Adipocyte (in vitro differentiated cells): Measurements from ENCODE around the gene LCN2.
"Not testable (repeated sequence)": the region's sequence is repeated elsewhere in the genome, so short reads cannot be mapped to it uniquely, and the experiment has no call there.

Experiments used
- DNase-seq: peaks from one replicate; pipeline ENCODE4 v3.0.0-alpha.2; 2015; ENCODE audit warnings: low read depth
- H3K27me3 ChIP-seq: replicated peaks from 2 replicates; pipeline ENCODE4 v1.7.0; 2013; ENCODE audit warnings: mild to moderate bottlenecking, low read length, moderate library complexity; ENCODE audit not compliant: control insufficient read depth, insufficient read depth
- H3K36me3 ChIP-seq: 2 replicates; pipeline ENCODE4 v1.7.0; 2013; ENCODE audit warnings: low read length, mild to moderate bottlenecking, moderate library complexity; ENCODE audit not compliant: control insufficient read depth, insufficient read depth, severe bottlenecking
- H3K4me1 ChIP-seq: 2 replicates; pipeline ENCODE4 v1.7.0; 2013; ENCODE audit warnings: mild to moderate bottlenecking, low read length, moderate library complexity; ENCODE audit not compliant: control insufficient read depth, insufficient read depth
- H3K4me3 ChIP-seq: 2 replicates; pipeline ENCODE4 v1.7.0; 2013; ENCODE audit warnings: mild to moderate bottlenecking, low read length, moderate library complexity
- H3K9ac ChIP-seq: 2 replicates; pipeline ENCODE4 v1.7.0; 2013; ENCODE audit warnings: mild to moderate bottlenecking, low read length, moderate library complexity
- H3K9me3 ChIP-seq: 2 replicates; pipeline ENCODE4 v1.7.0; 2013; ENCODE audit warnings: mild to moderate bottlenecking, low read length, moderate library complexity; ENCODE audit not compliant: control insufficient read depth

Gene LCN2

DNA sequence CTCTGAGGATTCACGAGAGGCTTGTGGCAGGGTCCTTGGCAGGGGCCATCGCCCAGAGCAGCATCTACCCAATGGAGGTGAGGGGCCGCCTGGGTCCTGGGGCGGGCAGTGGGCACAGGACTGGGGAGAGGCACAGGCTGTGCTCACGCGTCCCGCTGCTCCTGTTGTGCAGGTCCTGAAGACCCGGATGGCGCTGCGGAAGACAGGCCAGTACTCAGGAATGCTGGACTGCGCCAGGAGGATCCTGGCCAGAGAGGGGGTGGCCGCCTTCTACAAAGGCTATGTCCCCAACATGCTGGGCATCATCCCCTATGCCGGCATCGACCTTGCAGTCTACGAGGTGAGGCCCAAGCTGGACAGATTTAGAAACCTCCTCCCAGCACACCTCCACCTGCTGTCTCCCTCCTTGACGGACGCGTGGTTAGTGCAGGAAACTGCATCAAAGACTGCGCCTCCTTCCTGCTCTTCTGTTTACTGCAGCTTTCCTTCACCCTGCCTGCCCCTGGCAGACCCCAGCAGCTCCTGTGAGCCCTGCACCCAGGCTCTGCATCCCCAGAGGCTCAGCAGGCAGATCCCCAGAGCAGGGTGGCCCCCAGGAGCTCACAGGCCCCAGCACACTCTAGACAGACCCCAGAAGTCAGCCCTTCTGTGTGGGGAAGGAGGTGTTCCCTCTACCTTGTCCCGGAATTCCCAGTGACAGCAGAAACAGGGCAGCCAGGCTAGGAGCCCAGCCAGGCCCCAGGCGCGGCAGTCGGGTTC, 42.9 kb upstream of the LCN2 start:
- no peak for DNase-seq
- Histone ChIP-seq H3K36me3 (peaks cover 75% of the 10 kb centered on the region), H3K4me1 (peaks cover 7% of the 10 kb centered on the region)

DNA sequence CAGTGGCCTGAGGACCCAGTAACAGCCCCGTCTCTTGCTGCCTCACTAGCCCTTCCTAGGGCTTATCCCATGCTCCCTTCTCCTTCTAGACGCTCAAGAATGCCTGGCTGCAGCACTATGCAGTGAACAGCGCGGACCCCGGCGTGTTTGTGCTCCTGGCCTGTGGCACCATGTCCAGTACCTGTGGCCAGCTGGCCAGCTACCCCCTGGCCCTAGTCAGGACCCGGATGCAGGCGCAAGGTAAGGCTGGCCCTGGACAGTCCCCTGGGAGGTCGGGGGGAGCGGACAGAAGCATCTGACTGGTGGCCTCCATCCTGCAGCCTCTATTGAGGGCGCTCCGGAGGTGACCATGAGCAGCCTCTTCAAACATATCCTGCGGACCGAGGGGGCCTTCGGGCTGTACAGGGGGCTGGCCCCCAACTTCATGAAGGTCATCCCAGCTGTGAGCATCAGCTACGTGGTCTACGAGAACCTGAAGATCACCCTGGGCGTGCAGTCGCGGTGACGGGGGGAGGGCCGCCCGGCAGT, 42.2 kb upstream of the LCN2 start:
- Histone ChIP-seq H3K9ac (no peak overlapping the region), H3K36me3 (peaks cover 69% of the 10 kb centered on the region), H3K9me3 (no peaks in the 10 kb centered on the region), H3K27me3 (no peaks in the 10 kb centered on the region), H3K4me1 (peaks cover 3% of the 10 kb centered on the region), H3K4me3 (no peak overlapping the region)
- no peak for DNase-seq

More for the DNA sequence above, 42.9 kb upstream of the LCN2 start:
- no peaks in the 10 kb centered on the region for H3K27me3 ChIP-seq
- H3K4me3 ChIP-seq = no peak overlapping the region
- H3K9ac ChIP-seq = no peak overlapping the region
- H3K9me3 ChIP-seq = no peaks in the 10 kb centered on the region

DNA sequence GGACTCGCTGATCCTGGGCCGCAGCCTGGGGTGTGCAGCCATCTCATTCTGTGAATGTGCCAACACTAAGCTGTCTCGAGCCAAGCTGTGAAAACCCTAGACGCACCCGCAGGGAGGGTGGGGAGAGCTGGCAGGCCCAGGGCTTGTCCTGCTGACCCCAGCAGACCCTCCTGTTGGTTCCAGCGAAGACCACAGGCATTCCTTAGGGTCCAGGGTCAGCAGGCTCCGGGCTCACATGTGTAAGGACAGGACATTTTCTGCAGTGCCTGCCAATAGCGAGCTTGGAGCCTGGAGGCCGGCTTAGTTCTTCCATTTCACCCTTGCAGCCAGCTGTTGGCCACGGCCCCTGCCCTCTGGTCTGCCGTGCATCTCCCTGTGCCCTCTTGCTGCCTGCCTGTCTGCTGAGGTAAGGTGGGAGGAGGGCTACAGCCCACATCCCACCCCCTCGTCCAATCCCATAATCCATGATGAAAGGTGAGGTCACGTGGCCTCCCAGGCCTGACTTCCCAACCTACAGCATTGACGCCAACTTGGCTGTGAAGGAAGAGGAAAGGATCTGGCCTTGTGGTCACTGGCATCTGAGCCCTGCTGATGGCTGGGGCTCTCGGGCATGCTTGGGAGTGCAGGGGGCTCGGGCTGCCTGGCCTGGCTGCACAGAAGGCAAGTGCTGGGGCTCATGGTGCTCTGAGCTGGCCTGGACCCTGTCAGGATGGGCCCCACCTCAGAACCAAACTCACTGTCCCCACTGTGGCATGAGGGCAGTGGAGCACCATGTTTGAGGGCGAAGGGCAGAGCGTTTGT, 41.6 kb upstream of the LCN2 start:
- H3K27me3 ChIP-seq = no peaks in the 10 kb centered on the region
- H3K9me3 ChIP-seq = no peaks in the 10 kb centered on the region
- no peak for DNase-seq
- H3K9ac ChIP-seq = no peak overlapping the region
- peaks cover 62% of the 10 kb centered on the region for H3K36me3 ChIP-seq
- no peaks in the 10 kb centered on the region for H3K4me1 ChIP-seq
- H3K4me3 ChIP-seq = no peak overlapping the region

DNA sequence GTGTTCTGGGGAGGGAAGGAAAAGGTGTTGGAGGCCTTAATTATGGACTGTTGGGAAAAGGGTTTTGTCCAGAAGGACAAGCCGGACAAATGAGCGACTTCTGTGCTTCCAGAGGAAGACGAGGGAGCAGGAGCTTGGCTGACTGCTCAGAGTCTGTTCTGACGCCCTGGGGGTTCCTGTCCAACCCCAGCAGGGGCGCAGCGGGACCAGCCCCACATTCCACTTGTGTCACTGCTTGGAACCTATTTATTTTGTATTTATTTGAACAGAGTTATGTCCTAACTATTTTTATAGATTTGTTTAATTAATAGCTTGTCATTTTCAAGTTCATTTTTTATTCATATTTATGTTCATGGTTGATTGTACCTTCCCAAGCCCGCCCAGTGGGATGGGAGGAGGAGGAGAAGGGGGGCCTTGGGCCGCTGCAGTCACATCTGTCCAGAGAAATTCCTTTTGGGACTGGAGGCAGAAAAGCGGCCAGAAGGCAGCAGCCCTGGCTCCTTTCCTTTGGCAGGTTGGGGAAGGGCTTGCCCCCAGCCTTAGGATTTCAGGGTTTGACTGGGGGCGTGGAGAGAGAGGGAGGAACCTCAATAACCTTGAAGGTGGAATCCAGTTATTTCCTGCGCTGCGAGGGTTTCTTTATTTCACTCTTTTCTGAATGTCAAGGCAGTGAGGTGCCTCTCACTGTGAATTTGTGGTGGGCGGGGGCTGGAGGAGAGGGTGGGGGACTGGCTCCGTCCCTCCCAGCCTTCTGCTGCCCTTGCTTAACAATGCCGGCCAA, 40.8 kb upstream of the LCN2 start:
- peaks cover 55% of the 10 kb centered on the region for H3K36me3 ChIP-seq
- DNase-seq = no peak
- H3K9ac ChIP-seq = no peak overlapping the region
- H3K9me3 ChIP-seq = no peaks in the 10 kb centered on the region
- no peak overlapping the region for H3K4me3 ChIP-seq
- no peaks in the 10 kb centered on the region for H3K27me3 ChIP-seq
- H3K4me1 ChIP-seq = no peaks in the 10 kb centered on the region

DNA sequence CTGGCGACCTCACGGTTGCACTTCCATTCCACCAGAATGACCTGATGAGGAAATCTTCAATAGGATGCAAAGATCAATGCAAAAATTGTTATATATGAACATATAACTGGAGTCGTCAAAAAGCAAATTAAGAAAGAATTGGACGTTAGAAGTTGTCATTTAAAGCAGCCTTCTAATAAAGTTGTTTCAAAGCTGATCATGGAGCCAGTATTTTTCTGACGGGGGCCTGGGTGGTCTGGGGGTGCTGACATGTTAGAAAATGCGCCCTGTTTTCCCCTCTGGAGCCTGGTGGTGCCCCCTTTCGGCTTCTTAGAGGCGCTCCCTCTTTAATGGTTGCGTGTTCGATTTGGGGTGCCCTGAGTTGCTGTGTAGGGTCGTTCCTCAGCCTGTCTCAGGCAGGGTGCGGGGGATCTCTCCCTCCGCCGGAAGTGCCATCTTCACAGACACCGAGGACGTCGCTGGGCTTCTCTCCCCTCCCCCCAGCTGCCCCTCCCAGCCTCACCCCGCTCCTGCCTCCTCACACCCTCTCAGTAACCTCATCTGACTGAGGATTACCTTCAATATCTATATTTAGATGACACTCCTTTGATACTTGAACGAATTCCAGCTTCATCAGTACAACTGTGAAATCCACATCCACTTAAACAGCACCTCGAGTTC, 40.1 kb upstream of the LCN2 start:
- Histone ChIP-seq H3K9ac (no peak overlapping the region), H3K36me3 (peaks cover 47% of the 10 kb centered on the region), H3K4me3 (no peak overlapping the region), H3K4me1 (no peaks in the 10 kb centered on the region), H3K27me3 (no peaks in the 10 kb centered on the region), H3K9me3 (no peaks in the 10 kb centered on the region)
- DNase-seq = no peak

DNA sequence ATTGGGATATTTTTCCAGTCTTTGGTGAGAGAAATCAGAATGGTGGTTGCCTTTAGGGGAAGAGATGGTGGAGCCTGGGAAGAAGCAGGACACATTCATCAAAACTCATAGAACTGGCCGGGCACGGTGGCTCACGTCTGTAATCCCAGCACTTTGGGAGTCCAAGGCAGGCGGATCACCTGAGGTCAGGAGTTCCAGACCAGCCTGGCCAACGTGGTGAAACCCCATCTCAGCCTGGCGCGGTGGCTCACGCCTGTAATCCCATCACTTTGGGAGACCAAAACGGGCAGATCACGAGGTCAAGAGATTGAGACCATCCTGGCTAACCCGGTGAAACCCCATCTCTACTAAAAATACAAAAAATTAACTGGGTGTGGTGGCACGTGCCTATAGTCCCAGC, 37.5 kb upstream of the LCN2 start:
- H3K4me1 ChIP-seq, H3K27me3 ChIP-seq, H3K4me3 ChIP-seq, DNase-seq, H3K9ac ChIP-seq, H3K9me3 ChIP-seq: not testable (repeated sequence)
- H3K36me3 ChIP-seq = peaks cover 28% of the 10 kb centered on the region

DNA sequence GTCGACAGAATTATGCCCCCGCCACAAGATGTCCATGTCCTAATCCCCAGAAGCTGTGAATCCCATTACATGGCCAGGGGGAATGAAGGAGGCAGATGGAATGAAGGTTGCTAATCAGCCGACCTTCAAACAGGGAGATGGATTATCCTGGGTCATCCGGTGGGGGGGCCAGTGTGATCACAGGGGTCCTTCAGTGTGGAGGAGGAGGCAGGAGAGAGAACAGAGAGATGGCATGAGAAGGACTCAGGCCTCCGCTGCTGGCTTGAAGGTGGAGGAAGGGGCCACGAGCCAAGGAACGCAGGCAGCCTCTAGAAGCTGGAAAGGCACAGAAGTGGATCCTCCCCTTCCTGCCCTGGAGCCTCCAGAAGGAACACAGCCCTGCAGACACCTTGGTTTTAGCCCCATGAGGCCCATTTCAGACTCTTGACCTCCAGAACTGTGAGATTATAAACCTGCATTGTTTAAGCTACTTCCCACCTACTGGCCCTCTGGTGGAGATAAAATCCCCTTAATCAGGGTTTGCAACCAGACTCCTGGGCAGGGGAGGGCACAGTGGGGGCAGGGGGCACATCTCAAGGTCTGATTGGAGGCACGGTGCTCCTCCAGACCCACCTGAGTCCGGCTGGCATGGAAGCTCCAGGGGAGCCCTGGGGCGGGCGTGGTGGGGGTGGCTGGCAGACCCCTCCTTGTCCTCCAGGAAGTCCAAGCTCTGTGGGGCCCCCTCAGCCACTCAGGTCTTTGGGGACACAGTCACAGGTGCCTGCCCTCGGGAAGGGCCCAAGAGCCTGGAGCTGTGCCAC, 35.5 kb upstream of the LCN2 start:
- no peak overlapping the region for H3K4me3 ChIP-seq
- no peaks in the 10 kb centered on the region for H3K27me3 ChIP-seq
- peaks cover 8% of the 10 kb centered on the region for H3K36me3 ChIP-seq
- no peaks in the 10 kb centered on the region for H3K4me1 ChIP-seq
- DNase-seq = no peak
- no peak overlapping the region for H3K9ac ChIP-seq
- no peaks in the 10 kb centered on the region for H3K9me3 ChIP-seq

DNA sequence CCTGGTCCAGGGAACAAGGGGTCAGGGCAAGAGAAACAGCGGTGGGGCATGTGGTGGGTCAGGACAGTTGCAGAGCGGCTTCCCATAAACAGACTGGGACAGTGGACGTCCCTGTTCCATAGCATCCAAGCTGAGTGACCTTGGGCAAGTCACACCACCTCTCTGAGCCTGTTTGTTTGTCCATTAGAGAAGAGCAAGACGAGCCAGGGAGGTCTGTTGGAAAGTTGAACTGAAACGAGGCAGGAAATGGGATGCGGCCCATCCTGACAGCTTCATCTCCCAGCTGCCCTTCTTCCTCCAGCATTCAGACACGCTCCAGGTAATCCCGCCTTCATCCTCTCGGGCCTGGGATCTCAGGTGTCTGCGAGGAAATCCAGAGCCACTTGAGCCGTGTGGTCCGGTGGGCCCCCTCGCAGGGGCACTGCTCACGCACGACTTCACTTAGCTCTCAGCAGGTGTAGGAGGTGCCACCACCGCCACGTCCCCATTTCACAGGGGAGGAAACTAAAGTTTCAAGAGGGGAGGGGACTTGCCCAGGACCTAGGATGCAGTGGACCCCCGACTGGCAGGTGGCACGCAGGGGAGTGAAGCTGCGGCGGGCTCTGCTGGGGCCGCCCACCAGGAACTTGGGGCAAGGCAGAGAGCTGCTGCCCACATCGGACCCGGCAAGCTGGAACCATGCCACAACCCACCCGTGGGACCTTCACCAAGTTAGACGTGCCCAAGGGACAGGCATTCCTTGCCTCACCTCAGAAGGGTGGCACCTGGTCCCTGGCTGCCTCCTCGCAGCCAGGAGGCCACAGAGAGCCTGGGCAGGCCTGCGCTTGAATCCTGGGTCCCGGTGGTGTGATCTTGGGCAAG, 34.7 kb upstream of the LCN2 start:
- no peaks in the 10 kb centered on the region for H3K4me1 ChIP-seq
- H3K9me3 ChIP-seq = no peaks in the 10 kb centered on the region
- no peak overlapping the region for H3K9ac ChIP-seq
- H3K36me3 ChIP-seq = no peaks in the 10 kb centered on the region
- H3K4me3 ChIP-seq = no peak overlapping the region
- no peaks in the 10 kb centered on the region for H3K27me3 ChIP-seq
- no peak for DNase-seq

DNA sequence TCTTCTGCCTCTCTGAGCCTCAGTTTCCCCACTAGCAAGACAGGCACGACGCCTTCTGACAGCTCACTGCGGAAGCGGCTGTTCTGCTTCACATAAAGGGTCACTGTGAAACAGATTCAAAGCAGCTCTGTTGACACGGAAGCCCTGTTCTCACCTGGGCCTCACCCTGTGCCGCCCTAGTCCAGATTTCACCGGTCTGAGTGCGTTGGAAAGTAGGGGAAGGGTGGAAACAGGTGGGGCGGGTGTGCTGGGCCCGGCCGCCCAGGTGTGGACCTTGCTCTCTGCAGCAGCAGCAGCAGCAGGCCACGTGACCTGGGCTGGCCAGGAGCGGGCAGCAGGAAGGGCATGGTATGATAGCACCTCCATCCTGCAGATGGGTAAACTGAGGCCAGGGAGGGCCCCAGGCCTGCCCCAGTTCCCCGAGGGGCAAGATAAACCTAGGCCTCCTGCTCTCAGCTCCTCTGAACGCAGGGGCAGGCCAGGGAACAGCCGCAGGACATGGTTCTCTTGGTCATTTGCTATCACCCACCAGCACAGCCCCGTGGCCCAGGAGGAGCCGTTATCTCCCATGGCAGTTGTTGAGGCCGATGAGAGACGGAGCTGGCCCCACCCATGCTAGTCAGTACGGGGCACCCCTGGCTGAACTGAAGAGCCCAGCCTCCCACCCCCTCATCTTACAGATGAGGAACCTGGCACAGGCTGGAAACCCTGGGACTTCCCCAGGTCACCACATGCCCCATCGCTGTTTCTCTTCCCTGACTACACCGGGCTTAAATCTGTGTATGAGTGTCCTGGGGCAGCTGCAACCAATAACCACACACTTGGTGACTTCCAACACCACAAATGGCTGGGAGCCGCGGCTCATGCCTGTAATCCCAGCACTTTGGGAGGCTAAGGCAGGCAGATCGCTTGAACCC, 33.8 kb upstream of the LCN2 start:
- no peak for DNase-seq

More for the DNA sequence above, 33.8 kb upstream of the LCN2 start:
- Histone ChIP-seq H3K27me3 (no peaks in the 10 kb centered on the region), H3K4me3 (no peak overlapping the region), H3K36me3 (no peaks in the 10 kb centered on the region), H3K4me1 (no peaks in the 10 kb centered on the region), H3K9me3 (no peaks in the 10 kb centered on the region), H3K9ac (no peak overlapping the region)
